OCI-LY7 (cell line): ENCODE data around the gene CA5A. TPM values are rescaled to one million over a fixed set of nuclear protein-coding genes. Genes with fewer than 3 reads are reported as not detected.
A peak's percentile ranks its signal among the peaks of the same experiment; 100 is the strongest.

ENCODE experiments used
- BruUV-seq: library from RNA; stranded (reverse); fragments of 400-500 nt; replicated peaks from 2 replicates; lab custom pipeline; 2021; lab: Mats Ljungman, UMichigan
- CTCF ChIA-PET: fragments of 300-600 bp; sonication (Branson Sonifier 250); formaldehyde crosslinking; loops from one replicate; lab custom pipeline; 2022; ENCODE audit warnings: antibody characterized with exemption; ENCODE audit not compliant: unreplicated experiment; lab: Charles Lee
- POLR2A ChIA-PET: fragments of 300-600 bp; sonication (Branson Sonifier 250); formaldehyde crosslinking; loops from one replicate; lab custom pipeline; 2022; ENCODE audit warnings: antibody characterized with exemption; lab: Charles Lee
- DNase-seq: peaks from one replicate; pipeline ENCODE4 v3.0.0-alpha.2; 2015; ENCODE audit warnings: low spot score
- H2AFZ ChIP-seq: fragments of 200-600 bp; sonication (generic), shearing (Covaris generic); 2 replicates; pipeline ENCODE4 v1.6.1; 2014; ENCODE audit warnings: mild to moderate bottlenecking, antibody characterized with exemption, low read length, moderate library complexity
- H3K27ac ChIP-seq: fragments of 200-600 bp; sonication (generic); 2 replicates; pipeline ENCODE4 v1.5.1; 2014; ENCODE audit warnings: mixed run types, low read depth, mild to moderate bottlenecking, moderate library complexity, low read length, inconsistent platforms; ENCODE audit not compliant: poor library complexity, severe bottlenecking
- H3K36me3 ChIP-seq: fragments of 200-600 bp; sonication (generic); 2 replicates; pipeline ENCODE4 v1.6.1; 2014; ENCODE audit warnings: mild to moderate bottlenecking, antibody characterized with exemption, low read length, moderate library complexity, mixed read lengths; ENCODE audit not compliant: insufficient read depth
- H3K4me1 ChIP-seq: fragments of 200-600 bp; sonication (generic); 2 replicates; pipeline ENCODE4 v1.5.1; 2014; ENCODE audit warnings: mild to moderate bottlenecking, low read length; ENCODE audit not compliant: insufficient read depth, poor library complexity, severe bottlenecking
- H3K4me2 ChIP-seq: fragments of 200-600 bp; sonication (generic); 2 replicates; pipeline ENCODE4 v1.6.1; 2014; ENCODE audit warnings: mild to moderate bottlenecking, low read length
- H3K4me3 ChIP-seq: fragments of 200-600 bp; sonication (generic); 2 replicates; pipeline ENCODE4 v1.5.1; 2014; ENCODE audit warnings: mild to moderate bottlenecking, low read depth, low read length; ENCODE audit not compliant: poor library complexity, severe bottlenecking
- H3K79me2 ChIP-seq: fragments of 200-600 bp; sonication (generic); 2 replicates; pipeline ENCODE4 v1.6.1; 2016; ENCODE audit warnings: low read depth, mild to moderate bottlenecking, low read length, moderate library complexity, mixed read lengths; ENCODE audit not compliant: insufficient read depth
- H3K9me2 ChIP-seq: fragments of 200-600 bp; sonication (generic); 2 replicates; pipeline ENCODE4 v1.6.1; 2016; ENCODE audit warnings: mild to moderate bottlenecking, low read length, mixed read lengths; ENCODE audit not compliant: insufficient read depth
- H3K9me3 ChIP-seq: fragments of 200-600 bp; sonication (generic); 2 replicates; pipeline ENCODE4 v1.6.1; 2014; ENCODE audit warnings: mild to moderate bottlenecking, mixed run types, low read length, mixed read lengths
- H4K20me1 ChIP-seq: fragments of 200-600 bp; sonication (generic); 2 replicates; pipeline ENCODE4 v1.6.1; 2014; ENCODE audit warnings: mild to moderate bottlenecking, antibody characterized with exemption, low read length, moderate library complexity, mixed read lengths; ENCODE audit not compliant: insufficient read depth
- EZH2phosphoT487 ChIP-seq: fragments of 200-600 bp; sonication (generic); IDR thresholded peaks from 2 replicates; pipeline ENCODE4 v1.6.1; 2018; ENCODE audit warnings: low read depth, borderline replicate concordance, mild to moderate bottlenecking, mixed run types, antibody characterized with exemption, low read length, moderate library complexity, mixed read lengths
- intact Hi-C: fragments of 100-400 bp; cut with micrococcal nuclease; formaldehyde crosslinking; loops from one replicate; pipeline ENCODE4 v1.10.0; 2022; ENCODE audit not compliant: unreplicated experiment
- total RNA-seq, 2 experiments: library from RNA; depleted of rRNA in 1 of 2; stranded (reverse); fragments of >200 nt in 1 of 2; shearing (Covaris generic) in 1 of 2; gene quantifications; 2 replicates each; pipeline ENCODE4 v1.2.3, GENCODE V29; 2014 to 2022
- TF ChIP-seq, protein P1 (sequence below): fragments of 200-600 bp; sonication (generic); conservative IDR thresholded peaks from 2 replicates; pipeline ENCODE4 v1.5.1; 2014; ENCODE audit warnings: mild to moderate bottlenecking, antibody characterized with exemption, low read length, moderate library complexity, mixed read lengths

The CA5A gene
- total RNA-seq, 2 experiments from 2014 or later = not detected

DNA sequence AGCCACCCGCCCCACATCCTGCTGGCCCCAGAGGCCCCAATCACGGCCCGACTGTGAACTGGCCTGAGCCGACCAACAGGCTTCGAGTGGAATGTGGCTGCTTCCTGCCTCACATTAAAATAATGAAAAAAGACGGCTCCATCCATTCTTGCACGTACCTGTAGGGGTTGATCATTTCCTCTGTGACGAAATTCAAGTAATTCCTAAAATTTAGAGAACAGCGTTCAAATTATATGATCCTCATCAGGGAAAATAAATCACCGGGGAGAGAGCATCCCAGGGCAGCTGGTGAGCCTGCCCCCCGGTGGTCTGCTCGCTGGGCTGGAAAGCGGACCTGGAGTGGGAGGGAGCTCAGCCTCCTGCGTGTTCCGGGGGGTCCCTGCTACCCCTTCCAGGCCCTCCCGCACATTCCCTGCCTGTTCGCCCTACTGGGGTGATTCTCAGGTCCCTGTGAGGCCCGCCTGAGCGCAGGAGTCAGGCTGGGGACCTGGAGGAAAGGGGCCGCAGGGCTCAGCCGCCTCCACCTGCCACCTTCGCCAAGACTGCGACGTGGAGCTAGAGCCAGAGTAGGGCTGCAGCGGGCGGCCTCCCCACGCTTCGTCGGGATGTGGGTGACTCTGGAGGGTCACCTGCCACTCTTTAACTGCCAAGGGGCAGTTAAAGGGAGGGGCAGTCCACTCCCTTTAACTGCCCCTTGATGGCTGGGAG is 95.9 kb downstream of the CA5A start:
- no peak for DNase-seq
- ChIA-PET CTCF (no interaction called here), POLR2A (no interaction called here)
- Histone ChIP-seq H3K27ac (no peak overlapping the region), H3K36me3 (peaks cover 98% of the 10 kb centered on the region), H3K4me2 (no peak overlapping the region), H3K9me2 (no peaks in the 10 kb centered on the region), H4K20me1 (0 out of 2 replicates have a peak, but pooled peaks cover 5% of the 10 kb centered on the region), H3K4me1 (peaks cover 35% of the 10 kb centered on the region), H3K9me3 (no peaks in the 10 kb centered on the region), H3K4me3 (no peak overlapping the region), H2AFZ (no peak overlapping the region), H3K79me2 (peaks cover 38% of the 10 kb centered on the region)
- no TSS peak for BruUV-seq
- intact Hi-C loops = no loop called here
- TF ChIP-seq, protein P1, sequence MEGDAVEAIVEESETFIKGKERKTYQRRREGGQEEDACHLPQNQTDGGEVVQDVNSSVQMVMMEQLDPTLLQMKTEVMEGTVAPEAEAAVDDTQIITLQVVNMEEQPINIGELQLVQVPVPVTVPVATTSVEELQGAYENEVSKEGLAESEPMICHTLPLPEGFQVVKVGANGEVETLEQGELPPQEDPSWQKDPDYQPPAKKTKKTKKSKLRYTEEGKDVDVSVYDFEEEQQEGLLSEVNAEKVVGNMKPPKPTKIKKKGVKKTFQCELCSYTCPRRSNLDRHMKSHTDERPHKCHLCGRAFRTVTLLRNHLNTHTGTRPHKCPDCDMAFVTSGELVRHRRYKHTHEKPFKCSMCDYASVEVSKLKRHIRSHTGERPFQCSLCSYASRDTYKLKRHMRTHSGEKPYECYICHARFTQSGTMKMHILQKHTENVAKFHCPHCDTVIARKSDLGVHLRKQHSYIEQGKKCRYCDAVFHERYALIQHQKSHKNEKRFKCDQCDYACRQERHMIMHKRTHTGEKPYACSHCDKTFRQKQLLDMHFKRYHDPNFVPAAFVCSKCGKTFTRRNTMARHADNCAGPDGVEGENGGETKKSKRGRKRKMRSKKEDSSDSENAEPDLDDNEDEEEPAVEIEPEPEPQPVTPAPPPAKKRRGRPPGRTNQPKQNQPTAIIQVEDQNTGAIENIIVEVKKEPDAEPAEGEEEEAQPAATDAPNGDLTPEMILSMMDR = 0 out of 2 replicates have a peak, but pooled peaks have one; percentile 27
- no peak for TF ChIP-seq EZH2phosphoT487

DNA sequence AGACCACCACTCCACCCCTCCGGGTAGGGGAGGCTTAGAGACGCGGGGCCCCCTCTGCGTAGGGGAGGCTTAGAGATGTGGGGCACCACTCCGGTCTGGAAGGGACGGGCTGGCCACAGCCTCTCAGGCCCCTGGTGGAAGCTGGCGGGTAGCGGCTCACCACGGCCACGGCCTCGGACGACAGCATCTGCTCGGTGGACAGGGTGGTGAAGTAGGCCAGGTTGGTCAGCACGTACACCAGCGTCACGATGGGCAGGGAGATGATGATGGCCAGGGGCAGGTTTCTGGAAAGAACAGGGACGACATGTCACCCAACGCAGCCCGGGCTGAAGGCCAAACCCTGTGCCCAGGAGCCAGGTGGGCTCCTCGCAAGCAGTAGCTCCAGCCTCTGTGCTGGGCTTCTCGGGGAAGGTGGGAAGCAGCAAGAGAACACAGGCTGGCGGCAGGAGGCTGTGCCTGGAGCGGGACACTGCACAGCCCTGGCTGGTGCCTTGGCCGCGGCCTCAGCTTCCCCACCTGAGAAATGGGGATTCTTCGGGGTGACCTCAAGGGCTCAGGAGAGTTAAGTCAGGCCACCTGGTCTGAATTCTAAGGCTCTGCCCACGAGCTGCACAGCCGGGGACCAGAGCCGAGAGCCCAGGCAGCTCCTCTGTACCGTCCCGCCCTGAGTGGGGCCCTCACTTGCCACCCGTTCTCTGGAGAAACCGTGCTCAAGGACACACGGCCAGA is 96.6 kb downstream of the CA5A start:
- CTCF ChIA-PET = no interaction called here
- peaks cover 99% of the 10 kb centered on the region for H3K36me3 ChIP-seq

More for the DNA sequence above, 96.6 kb downstream of the CA5A start:
- H3K9me2 ChIP-seq = no peaks in the 10 kb centered on the region
- no peak for DNase-seq
- BruUV-seq = no TSS peak
- 0 out of 2 replicates have a peak, but pooled peaks cover 1% of the 10 kb centered on the region for H4K20me1 ChIP-seq
- peaks cover 31% of the 10 kb centered on the region for H3K4me1 ChIP-seq
- H3K79me2 ChIP-seq = peaks cover 32% of the 10 kb centered on the region
- H3K4me2 ChIP-seq = no peak overlapping the region
- TF ChIP-seq, protein P1 = no peak
- no peak for TF ChIP-seq EZH2phosphoT487
- H3K9me3 ChIP-seq = no peaks in the 10 kb centered on the region
- no peak overlapping the region for H3K4me3 ChIP-seq
- no peak overlapping the region for H2AFZ ChIP-seq
- intact Hi-C loops = no loop called here
- POLR2A ChIA-PET = interaction anchor here (0.6 to 1.1 kb wide), 2 partner anchors 19 to 68 kb away, joined by 3 read pairs; no protein-coding TSS in a partner anchor
- no peak overlapping the region for H3K27ac ChIP-seq
